ENCODE results near the gene PTPRG.

PTPRG gene

GRCh38 chr3:61832375-61833229, 271.2 kb downstream of the PTPRG start:
- DNase-seq = no peak

- no peak for DNase-seq
Measured at GRCh38 chr3:61839256-61839655, 277.9 kb downstream of the PTPRG start.

GRCh38 chr3:61841111-61841845, 279.9 kb downstream of the PTPRG start:
- DNase-seq = no peak

- no peak for DNase-seq
Measured at GRCh38 chr3:61841988-61842387, 280.6 kb downstream of the PTPRG start.

GRCh38 chr3:61844346-61844745, 283.0 kb downstream of the PTPRG start:
- no peak for DNase-seq

GRCh38 chr3:61846488-61846887, 285.1 kb downstream of the PTPRG start:
- no peak for DNase-seq

- no peak for DNase-seq
Measured at GRCh38 chr3:61847784-61848462, 286.6 kb downstream of the PTPRG start.

GRCh38 chr3:61848885-61849284, 287.5 kb downstream of the PTPRG start:
- DNase-seq = no peak

- DNase-seq = no peak
Measured at GRCh38 chr3:61853912-61854311, 292.5 kb downstream of the PTPRG start.

- no peak for DNase-seq
Measured at GRCh38 chr3:61855211-61855610, 293.8 kb downstream of the PTPRG start.

- no peak for DNase-seq
Measured at GRCh38 chr3:61857297-61857696, 295.9 kb downstream of the PTPRG start.

- DNase-seq = no peak
Measured at GRCh38 chr3:61858054-61858453, 296.7 kb downstream of the PTPRG start.

GRCh38 chr3:61861410-61861809, 300.0 kb downstream of the PTPRG start:
- no peak for DNase-seq

GRCh38 chr3:61862614-61863289, 301.4 kb downstream of the PTPRG start:
- no peak for DNase-seq

- DNase-seq = no peak
Measured at GRCh38 chr3:61863579-61863978, 302.2 kb downstream of the PTPRG start.

GRCh38 chr3:61864886-61865285, 303.5 kb downstream of the PTPRG start:
- DNase-seq = no peak

- no peak for DNase-seq
Measured at GRCh38 chr3:61865466-61866152, 304.2 kb downstream of the PTPRG start.

- DNase-seq = no peak
Measured at GRCh38 chr3:61866153-61866542, 304.8 kb downstream of the PTPRG start.

GRCh38 chr3:61866961-61867461, 305.6 kb downstream of the PTPRG start:
- no peak for DNase-seq

GRCh38 chr3:61868499-61868898, 307.1 kb downstream of the PTPRG start:
- DNase-seq = no peak

GRCh38 chr3:61869371-61869770, 308.0 kb downstream of the PTPRG start:
- DNase-seq = no peak

GRCh38 chr3:61871644-61872043, 310.3 kb downstream of the PTPRG start:
- no peak for DNase-seq
